Ectodermal cell (in vitro differentiated cells): ENCODE results near the gene SPECC1L.

Experiments used
- H3K27ac ChIP-seq: 2 replicates; pipeline ENCODE4 v1.7.0; 2013; ENCODE audit warnings: mild to moderate bottlenecking, low read depth, low read length; ENCODE audit not compliant: insufficient read depth, poor library complexity, severe bottlenecking
- H3K27me3 ChIP-seq: 2 replicates; pipeline ENCODE4 v1.7.0; 2013; ENCODE audit warnings: mild to moderate bottlenecking, low read length; ENCODE audit not compliant: insufficient read depth, control insufficient read depth, poor library complexity, severe bottlenecking
- H3K36me3 ChIP-seq: one replicate; pipeline ENCODE4 v1.7.0; 2013; ENCODE audit warnings: low read length; ENCODE audit not compliant: control insufficient read depth, insufficient read depth
- H3K4me1 ChIP-seq: one replicate; pipeline ENCODE4 v1.7.0; 2013; ENCODE audit warnings: low read length; ENCODE audit not compliant: control insufficient read depth, insufficient read depth
- H3K4me3 ChIP-seq: 2 replicates; pipeline ENCODE4 v1.7.0; 2013; ENCODE audit warnings: low read depth, low read length, control low read depth; ENCODE audit not compliant: insufficient read depth
- H3K9me3 ChIP-seq: 2 replicates; pipeline ENCODE4 v1.7.0; 2013; ENCODE audit warnings: mild to moderate bottlenecking, low read length, moderate library complexity; ENCODE audit not compliant: control insufficient read depth
- WGBS, 2 experiments: methylation state at CpG; one replicate each; pipeline ENCODE4 v1.1.7; 2013; ENCODE audit warnings: missing lambda C conversion rate in 2 of 2; 5-methylcytosine and 5-hydroxymethylcytosine counted together

Gene SPECC1L

DNA sequence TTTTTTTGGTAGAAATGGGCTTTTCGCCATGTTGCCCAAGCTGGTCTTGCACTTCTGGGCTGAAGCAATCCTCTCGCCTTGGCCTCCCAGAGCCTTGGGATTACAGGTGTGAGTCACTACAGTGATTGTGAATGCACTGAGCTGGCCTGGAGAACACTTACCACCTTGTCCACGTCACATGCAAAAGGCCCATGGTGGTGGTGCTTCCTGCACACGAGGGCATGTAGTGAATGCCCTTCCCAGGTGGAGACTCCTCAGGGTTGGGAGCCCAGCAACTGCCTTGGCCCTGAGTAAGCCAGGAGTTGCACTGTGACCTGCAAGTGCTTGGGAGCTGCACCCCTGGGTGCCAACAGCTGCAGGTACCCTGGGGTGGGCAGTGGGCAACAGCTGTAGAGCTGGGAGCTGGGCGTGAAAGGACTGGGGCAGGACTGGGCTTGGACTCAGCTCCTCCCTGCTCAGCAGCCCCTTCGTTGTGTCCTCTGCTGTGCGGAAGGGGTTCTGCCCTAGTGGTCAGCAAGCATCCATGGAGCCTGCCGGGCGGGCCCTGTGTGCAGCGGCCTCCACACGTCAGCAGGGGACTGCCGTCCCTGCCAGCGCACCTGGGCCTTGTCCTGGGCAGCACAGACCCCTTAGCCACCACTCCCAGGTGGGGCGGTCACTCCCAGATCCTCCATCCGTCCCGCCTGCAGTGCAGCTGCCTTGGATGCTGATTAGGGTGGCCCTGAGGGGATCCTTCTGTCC is 147.4 kb downstream of the SPECC1L start:
- Histone ChIP-seq H3K4me1 (peaks cover 19% of the 10 kb centered on the region), H3K36me3 (no peaks in the 10 kb centered on the region), H3K27ac (no peak overlapping the region), H3K9me3 (no peaks in the 10 kb centered on the region), H3K4me3 (no peak overlapping the region), H3K27me3 (peaks cover 6% of the 10 kb centered on the region)
- 91% methylated on average over 16 of the region's 16 CpGs for WGBS, 2 experiments

DNA sequence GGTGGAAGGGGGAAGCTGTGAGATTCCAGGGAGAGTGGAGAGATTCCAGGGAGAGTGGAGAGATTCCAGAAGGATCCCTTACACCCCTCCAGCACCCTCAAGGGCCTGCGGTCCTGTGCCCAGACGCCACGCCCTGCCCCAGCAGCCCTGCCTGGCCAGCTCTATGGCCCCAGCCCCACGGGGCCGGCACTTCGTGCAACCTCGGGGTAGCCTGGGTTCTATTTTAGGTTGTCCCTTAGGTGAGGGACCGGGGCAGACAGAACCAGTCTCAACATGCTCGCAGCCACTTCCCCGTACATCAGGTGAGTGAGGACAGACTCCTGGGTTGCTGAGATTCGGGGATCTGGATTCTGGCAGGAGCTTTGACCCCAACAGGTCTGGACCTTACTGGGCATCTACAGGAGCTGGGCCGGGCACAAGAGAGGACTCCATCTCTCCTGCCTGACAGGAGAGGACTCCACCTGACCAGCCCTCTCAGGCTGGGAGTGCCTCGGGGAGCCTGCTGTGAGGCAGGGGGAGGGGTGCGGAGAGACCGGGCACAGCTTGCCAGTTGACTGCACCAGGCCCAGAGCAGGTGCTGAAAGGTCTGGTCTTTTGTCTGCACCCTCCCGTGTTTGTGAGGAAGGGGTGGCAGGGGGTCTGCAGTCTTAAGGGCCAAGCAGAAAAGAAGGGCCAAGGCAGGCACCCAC is 148.3 kb downstream of the SPECC1L start:
- 75 to 76% methylated on average over 16 of the region's 16 CpGs for WGBS, 2 experiments
- Histone ChIP-seq H3K36me3 (no peaks in the 10 kb centered on the region), H3K27ac (no peak overlapping the region), H3K4me3 (no peak overlapping the region), H3K27me3 (peaks cover 14% of the 10 kb centered on the region), H3K4me1 (peaks cover 19% of the 10 kb centered on the region), H3K9me3 (no peaks in the 10 kb centered on the region)

DNA sequence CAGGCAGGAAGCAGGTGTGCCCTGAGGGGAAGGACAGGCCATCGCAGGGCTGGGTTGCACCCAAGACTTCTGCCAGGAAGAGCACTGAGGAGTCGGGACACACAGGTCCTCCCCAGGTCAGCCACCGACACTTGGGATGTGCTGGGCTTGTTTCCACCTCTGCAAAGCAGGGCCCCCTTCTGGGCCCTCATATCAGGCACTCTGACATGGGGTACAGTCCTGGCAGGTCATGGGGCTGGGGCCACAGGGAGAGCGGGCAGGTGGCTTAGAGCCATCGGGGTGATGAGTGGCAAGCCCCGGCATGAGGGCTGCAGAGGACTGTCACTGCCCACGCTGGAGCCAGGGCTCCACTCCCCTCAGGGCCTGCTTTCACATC is 148.8 kb downstream of the SPECC1L start:
- H3K4me1 ChIP-seq = peaks cover 19% of the 10 kb centered on the region
- H3K27ac ChIP-seq = no peak overlapping the region
- peaks cover 19% of the 10 kb centered on the region for H3K27me3 ChIP-seq
- WGBS, 2 experiments = 92 to 94% methylated on average over 7 of the region's 7 CpGs
- H3K4me3 ChIP-seq = no peak overlapping the region
- no peaks in the 10 kb centered on the region for H3K36me3 ChIP-seq
- no peaks in the 10 kb centered on the region for H3K9me3 ChIP-seq

DNA sequence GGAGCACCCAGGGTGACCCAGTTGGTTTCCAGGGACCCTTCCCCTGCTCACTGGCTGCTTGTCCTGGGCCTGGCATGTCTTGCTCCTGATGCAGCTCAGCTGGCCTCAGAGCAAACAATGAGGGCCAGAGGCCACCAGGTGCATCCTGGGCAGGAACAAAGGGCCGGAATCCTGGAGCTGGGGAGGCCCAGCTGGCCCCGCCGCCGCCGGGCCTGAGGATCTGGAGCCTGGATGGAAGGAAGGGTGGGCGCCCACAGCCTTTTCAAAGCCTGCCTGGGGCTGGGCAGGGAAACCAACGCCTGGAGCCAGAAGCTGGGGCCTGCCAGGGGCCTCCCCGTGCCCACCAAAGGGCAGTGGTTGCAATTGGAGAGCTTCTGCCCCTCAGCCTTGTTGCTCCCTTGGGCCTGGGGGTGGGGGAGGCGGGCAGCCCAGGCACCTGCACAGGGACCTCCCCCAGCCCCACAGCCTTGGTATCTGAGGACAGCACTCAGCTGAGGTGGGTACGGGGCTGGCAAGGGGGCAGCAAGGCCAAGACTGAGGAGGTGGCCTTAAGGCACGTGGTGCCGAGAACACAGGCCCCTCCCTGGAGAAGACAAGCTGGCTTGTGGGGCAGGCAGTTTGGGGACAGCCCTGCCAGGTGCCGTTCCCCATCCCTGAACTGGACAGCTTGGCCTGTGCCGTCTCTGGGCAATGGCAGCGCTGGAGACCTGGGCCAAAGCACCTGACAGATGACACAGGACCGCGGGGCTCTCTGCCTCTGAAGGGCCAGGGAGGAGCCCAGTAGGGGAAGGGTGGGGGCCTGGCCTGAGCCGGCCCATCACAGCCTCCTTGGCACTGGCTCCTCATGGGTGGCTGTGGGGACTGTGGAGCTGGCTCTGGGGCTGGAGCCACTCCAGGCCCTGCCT is 149.7 kb downstream of the SPECC1L start:
- Histone ChIP-seq H3K27ac (no peak overlapping the region), H3K4me1 (peaks cover 19% of the 10 kb centered on the region), H3K9me3 (no peaks in the 10 kb centered on the region), H3K27me3 (peaks cover 28% of the 10 kb centered on the region), H3K4me3 (no peak overlapping the region), H3K36me3 (no peaks in the 10 kb centered on the region)
- 73 to 74% methylated on average over 18 of the region's 18 CpGs for WGBS, 2 experiments

DNA sequence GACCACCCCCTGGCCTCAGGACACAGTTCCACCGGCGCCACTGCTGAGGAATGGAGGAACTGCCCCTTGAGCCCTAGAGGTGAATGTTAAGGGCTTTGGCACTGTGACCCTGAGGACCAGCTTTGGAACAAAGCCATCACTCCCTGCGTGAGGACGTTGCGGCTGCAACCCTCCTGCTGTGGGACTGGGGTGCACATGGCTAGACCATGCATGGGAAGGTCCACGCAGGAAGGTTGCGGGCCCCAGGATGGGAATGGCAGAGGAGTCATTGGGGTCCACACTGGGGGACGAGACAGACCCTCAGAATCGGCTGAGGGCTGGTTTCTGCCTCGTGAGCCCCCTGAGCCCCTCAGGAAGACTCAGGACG is 150.3 kb downstream of the SPECC1L start:
- Histone ChIP-seq H3K27ac (no peak overlapping the region), H3K9me3 (no peaks in the 10 kb centered on the region), H3K4me1 (peaks cover 19% of the 10 kb centered on the region), H3K36me3 (no peaks in the 10 kb centered on the region), H3K4me3 (no peak overlapping the region), H3K27me3 (peaks cover 34% of the 10 kb centered on the region)
- 88 to 91% methylated on average over 11 of the region's 11 CpGs for WGBS, 2 experiments

DNA sequence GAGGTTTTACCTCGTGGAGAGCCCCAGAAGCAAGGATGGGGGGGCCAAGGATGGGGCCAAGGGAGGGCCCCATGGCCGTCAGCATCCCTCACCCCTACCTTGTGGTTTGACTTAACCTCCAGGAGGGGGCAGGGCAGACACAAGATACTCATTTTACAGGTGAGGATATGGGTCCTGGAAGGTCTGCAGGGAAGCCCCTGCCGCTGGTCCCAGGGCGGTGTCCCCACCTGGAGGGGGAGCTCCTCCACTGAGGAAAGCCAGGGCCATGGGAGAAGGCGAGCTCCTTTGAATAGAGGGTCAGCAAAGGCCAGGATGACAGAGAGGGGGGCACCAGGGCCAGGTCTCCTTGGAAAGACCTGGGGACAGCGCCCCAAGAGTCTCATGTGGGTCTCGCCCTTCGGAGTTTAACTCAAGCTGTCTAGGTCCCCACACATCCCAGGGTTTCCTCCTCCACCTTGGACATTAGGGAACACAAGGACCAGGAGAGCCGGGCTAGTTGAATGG is 150.8 kb downstream of the SPECC1L start:
- Histone ChIP-seq H3K4me1 (peaks cover 19% of the 10 kb centered on the region), H3K9me3 (no peaks in the 10 kb centered on the region), H3K27ac (no peak overlapping the region), H3K4me3 (no peak overlapping the region), H3K27me3 (peaks cover 40% of the 10 kb centered on the region), H3K36me3 (no peaks in the 10 kb centered on the region)
- WGBS, 2 experiments = 49 to 51% methylated on average over 9 of the region's 9 CpGs

DNA sequence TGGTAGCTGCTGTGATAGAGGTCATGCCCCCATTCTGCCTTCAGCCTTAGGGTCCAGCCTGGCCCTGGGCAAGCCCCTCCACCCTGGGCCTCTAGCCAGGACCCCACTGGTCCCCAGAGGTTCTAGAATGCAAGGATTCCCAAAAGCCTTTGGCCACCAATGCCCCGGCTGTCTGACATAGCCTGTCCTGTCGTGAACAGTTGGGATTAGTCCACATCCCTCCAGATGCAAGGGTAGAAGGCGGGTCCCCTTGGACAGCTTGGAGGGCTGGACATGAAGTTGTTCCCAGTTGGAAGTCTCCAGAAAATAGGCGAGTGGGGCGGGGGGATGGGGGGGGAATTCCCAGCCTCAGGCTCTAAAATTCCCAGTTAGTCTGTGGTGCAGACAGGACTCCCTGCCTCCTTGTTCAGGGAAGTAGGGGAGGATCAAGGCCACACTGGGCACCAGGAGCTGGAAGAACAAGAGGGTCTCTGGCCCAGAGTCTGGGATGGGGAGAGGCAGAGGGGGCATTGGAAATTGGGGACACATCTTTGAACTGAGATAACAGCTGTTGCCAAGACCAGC is 151.6 kb downstream of the SPECC1L start:
- 86 to 90% methylated on average over 5 of the region's 5 CpGs for WGBS, 2 experiments
- Histone ChIP-seq H3K27ac (no peak overlapping the region), H3K4me3 (no peak overlapping the region), H3K27me3 (peaks cover 40% of the 10 kb centered on the region), H3K4me1 (peaks cover 19% of the 10 kb centered on the region), H3K36me3 (no peaks in the 10 kb centered on the region), H3K9me3 (no peaks in the 10 kb centered on the region)

DNA sequence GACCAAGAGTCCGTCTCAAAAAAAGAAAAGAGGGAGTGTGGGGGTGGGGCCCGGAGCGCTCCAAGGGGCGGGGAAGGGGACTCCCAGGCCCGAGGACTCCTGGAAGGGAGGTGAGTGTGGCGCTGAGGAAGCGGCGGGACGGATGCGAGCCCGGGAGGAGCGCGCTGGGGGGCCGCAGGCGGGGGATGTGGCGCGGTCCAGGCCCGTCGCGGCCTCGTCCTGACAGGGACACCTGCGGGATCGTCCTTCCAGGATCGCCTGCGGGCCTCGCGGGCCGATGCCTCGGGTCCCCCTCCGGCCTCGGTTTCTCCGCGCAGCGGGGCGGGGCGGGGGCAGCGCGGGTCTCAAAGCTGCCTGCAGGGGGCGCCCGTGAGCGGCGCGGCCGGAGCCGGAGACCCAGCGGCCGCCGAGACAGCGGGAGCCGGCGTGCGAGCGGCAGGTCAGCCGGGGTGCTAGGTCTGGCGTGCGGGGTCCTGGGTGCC is 152.9 kb downstream of the SPECC1L start:
- H3K4me1 ChIP-seq = peaks cover 19% of the 10 kb centered on the region
- H3K9me3 ChIP-seq = no peaks in the 10 kb centered on the region
- H3K4me3 ChIP-seq = peak overlapping the region; percentile 30
- no peak overlapping the region for H3K27ac ChIP-seq
- no peaks in the 10 kb centered on the region for H3K36me3 ChIP-seq
- peaks cover 40% of the 10 kb centered on the region for H3K27me3 ChIP-seq
- WGBS, 2 experiments = 4% methylated on average over 56 of the region's 56 CpGs

DNA sequence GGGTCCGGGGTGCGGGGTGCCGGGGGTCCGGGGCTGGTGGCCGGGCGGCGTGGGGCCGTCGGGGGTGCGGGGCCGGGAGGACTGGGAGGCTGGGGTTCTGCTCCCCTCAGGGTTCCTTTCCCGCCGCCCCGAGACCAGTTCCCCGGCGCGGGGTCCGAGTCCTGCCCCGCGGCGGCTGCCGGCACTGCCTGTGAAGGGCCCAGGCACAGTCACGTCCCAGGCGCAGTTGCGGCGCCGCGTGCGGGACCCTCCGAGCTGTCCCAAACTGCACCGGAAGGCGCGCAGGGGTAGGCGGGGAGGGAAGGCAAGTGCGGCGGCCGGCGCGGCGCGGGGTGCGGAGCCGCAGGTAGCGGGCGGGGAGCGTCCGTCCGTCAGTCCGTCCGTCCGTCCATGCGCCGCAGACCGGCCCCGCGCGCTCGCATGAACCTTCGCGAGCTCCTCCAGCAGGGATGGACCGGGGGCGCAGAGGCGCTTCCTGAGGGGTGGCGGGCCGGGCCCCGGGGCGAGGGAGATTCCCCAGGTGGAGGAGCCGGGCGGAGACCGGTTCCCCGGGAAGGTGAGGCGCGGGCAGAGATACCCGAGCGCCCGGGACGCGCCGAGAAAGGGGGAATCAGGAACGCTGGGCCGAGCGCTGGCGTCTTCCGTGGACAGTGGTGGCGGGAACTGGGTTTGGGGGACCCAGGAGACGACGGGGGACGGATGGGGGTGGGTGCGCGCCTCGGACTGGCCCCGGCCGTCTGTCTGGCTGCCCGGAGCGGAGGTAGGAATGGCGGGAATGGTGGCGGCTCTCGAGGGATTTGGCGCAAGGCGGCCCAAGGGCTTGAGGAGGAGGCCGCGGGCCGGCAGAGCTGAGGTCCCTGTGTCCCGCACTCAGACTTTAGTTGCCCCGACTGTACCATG is 153.6 kb downstream of the SPECC1L start:
- WGBS, 2 experiments = 8 to 9% methylated on average over 105 of the region's 105 CpGs
- H3K27ac ChIP-seq = no peak overlapping the region
- peak overlapping the region; percentile 30 for H3K4me3 ChIP-seq
- H3K4me1 ChIP-seq = peaks cover 21% of the 10 kb centered on the region
- H3K9me3 ChIP-seq = no peaks in the 10 kb centered on the region
- H3K36me3 ChIP-seq = no peaks in the 10 kb centered on the region
- H3K27me3 ChIP-seq = peaks cover 40% of the 10 kb centered on the region
